Hepatocyte (in vitro differentiated cells): ENCODE data around the gene FYN. TPM values are rescaled to one million over a fixed set of nuclear protein-coding genes. Genes with fewer than 3 reads are reported as not detected.

Experiments used
- DNase-seq: peaks from one replicate; pipeline ENCODE4 v3.0.0-alpha.2; 2016; ENCODE audit warnings: low spot score
- H2AFZ ChIP-seq: fragments of 200-600 bp; sonication (generic); 2 replicates; pipeline ENCODE4 v1.6.0; 2016; ENCODE audit warnings: antibody characterized with exemption, mild to moderate bottlenecking
- H3K27ac ChIP-seq: fragments of 200-600 bp; sonication (generic); 2 replicates; pipeline ENCODE4 v1.5.1; 2016; ENCODE audit warnings: mild to moderate bottlenecking
- H3K27me3 ChIP-seq: fragments of 200-600 bp; sonication (generic); 2 replicates; pipeline ENCODE4 v1.6.1; 2016
- H3K36me3 ChIP-seq: fragments of 200-600 bp; sonication (generic); replicated peaks from 2 replicates; pipeline ENCODE4 v1.5.1; 2016; ENCODE audit warnings: low read depth; ENCODE audit not compliant: insufficient read depth
- H3K4me1 ChIP-seq: fragments of 200-600 bp; sonication (generic); 2 replicates; pipeline ENCODE4 v1.5.1; 2016; ENCODE audit warnings: mild to moderate bottlenecking, moderate library complexity; ENCODE audit not compliant: insufficient read depth
- H3K4me2 ChIP-seq: fragments of 200-600 bp; sonication (generic); 2 replicates; pipeline ENCODE4 v1.6.0; 2016
- H3K4me3 ChIP-seq: fragments of 200-600 bp; sonication (generic); 2 replicates; pipeline ENCODE4 v1.5.1; 2016; ENCODE audit warnings: mild to moderate bottlenecking
- H3K79me2 ChIP-seq: fragments of 200-600 bp; sonication (generic); 2 replicates; pipeline ENCODE4 v1.6.0; 2017; ENCODE audit warnings: mild to moderate bottlenecking
- H3K9me2 ChIP-seq: fragments of 200-600 bp; sonication (generic); replicated peaks from 2 replicates; pipeline ENCODE4 v1.6.0; 2017; ENCODE audit warnings: mild to moderate bottlenecking; ENCODE audit not compliant: insufficient read depth
- H3K9me3 ChIP-seq: fragments of 200-600 bp; sonication (generic); 2 replicates; pipeline ENCODE4 v1.5.1; 2016; ENCODE audit warnings: low read depth, mild to moderate bottlenecking
- H4K20me1 ChIP-seq: fragments of 200-600 bp; sonication (generic); 2 replicates; pipeline ENCODE4 v1.6.0; 2016; ENCODE audit warnings: mild to moderate bottlenecking; ENCODE audit not compliant: insufficient read depth, poor library complexity, severe bottlenecking
- EZH2 ChIP-seq: fragments of 200-600 bp; sonication (generic); IDR thresholded peaks from 2 replicates; pipeline ENCODE4 v1.6.1; 2016; ENCODE audit warnings: antibody characterized with exemption, mild to moderate bottlenecking, borderline replicate concordance
- EZH2phosphoT487 ChIP-seq: fragments of 200-600 bp; sonication (generic); IDR thresholded peaks from one replicate; pipeline ENCODE4 v1.6.1; 2018; ENCODE audit warnings: antibody characterized with exemption, mild to moderate bottlenecking, low read depth, moderate library complexity; ENCODE audit not compliant: unreplicated experiment, severe bottlenecking
- WGBS: methylation state at CpG from one replicate; pipeline ENCODE4 v1.1.6; 2016; ENCODE audit warnings: low lambda C conversion rate; ENCODE audit errors: missing lambda C conversion rate; 5-methylcytosine and 5-hydroxymethylcytosine counted together
- polyA plus RNA-seq: library from polyadenylated mRNA; unstranded; fragments of >200 nt; fragmentation: Nextera tagmentation; extraction: Ambion mirVana; gene quantifications from 2 replicates; pipeline ENCODE4 v1.2.1, GENCODE V29; 2016
- total RNA-seq: library from RNA; depleted of rRNA; stranded (reverse); fragments of >200 nt; gene quantifications from 2 replicates; pipeline ENCODE4 v1.2.3, GENCODE V29; 2014
- TF ChIP-seq, protein P1 (sequence below): fragments of 200-600 bp; sonication (generic); IDR thresholded peaks from 2 replicates; pipeline ENCODE4 v1.5.1; 2016; ENCODE audit warnings: antibody characterized with exemption, mild to moderate bottlenecking; ENCODE audit not compliant: poor library complexity

The FYN gene
- total and polyA plus RNA-seq, 2 experiments from 2014 or later: 40.0 to 70.1 TPM

DNA sequence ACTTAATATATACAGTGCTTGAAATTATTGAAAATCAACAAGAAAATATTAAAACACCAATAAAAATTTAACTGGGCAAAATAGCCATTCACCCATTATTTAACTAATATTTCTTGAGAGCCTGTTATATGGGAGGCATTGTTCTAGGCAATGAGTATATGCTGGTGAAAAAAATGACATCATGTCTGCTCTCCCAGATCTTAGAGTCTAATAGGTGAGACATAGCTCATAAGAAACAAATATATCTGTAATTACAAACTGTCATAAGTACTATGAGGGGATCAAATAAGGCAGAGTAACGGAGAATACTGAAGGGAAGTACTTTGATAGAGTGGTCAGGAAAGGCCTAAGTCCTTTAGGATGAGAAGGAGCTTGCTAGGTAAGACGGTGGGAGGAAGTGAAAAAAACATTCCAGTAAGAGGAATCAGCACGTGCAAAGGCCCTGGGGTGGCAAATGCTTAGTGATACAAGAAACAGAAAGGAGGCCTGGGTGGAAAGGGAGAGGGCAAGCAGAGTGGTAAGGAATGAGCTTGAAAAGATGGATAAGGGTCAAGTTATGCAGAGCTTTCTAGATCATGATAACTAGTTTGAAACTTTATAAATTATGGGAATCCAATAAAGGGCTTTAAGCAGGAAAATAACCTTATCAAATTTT, 12.2 kb upstream of the FYN start:
- H3K4me2 ChIP-seq: no peak overlapping the region
- no peaks in the 10 kb centered on the region for H3K36me3 ChIP-seq
- H3K4me1 ChIP-seq: peaks cover 9% of the 10 kb centered on the region
- no peaks in the 10 kb centered on the region for H3K79me2 ChIP-seq
- H2AFZ ChIP-seq: no peak overlapping the region
- no peak overlapping the region for H3K27ac ChIP-seq
- no peak for DNase-seq
- no peaks in the 10 kb centered on the region for H3K9me3 ChIP-seq
- H3K4me3 ChIP-seq: no peak overlapping the region
- TF ChIP-seq EZH2phosphoT487 (no peak), EZH2 (no peak)
- TF ChIP-seq, protein P1, sequence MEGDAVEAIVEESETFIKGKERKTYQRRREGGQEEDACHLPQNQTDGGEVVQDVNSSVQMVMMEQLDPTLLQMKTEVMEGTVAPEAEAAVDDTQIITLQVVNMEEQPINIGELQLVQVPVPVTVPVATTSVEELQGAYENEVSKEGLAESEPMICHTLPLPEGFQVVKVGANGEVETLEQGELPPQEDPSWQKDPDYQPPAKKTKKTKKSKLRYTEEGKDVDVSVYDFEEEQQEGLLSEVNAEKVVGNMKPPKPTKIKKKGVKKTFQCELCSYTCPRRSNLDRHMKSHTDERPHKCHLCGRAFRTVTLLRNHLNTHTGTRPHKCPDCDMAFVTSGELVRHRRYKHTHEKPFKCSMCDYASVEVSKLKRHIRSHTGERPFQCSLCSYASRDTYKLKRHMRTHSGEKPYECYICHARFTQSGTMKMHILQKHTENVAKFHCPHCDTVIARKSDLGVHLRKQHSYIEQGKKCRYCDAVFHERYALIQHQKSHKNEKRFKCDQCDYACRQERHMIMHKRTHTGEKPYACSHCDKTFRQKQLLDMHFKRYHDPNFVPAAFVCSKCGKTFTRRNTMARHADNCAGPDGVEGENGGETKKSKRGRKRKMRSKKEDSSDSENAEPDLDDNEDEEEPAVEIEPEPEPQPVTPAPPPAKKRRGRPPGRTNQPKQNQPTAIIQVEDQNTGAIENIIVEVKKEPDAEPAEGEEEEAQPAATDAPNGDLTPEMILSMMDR: no peak
- H3K27me3 ChIP-seq: peaks cover 21% of the 10 kb centered on the region
- no peaks in the 10 kb centered on the region for H4K20me1 ChIP-seq
- 96% methylated on average over 3 of the region's 3 CpGs for WGBS
- H3K9me2 ChIP-seq: no peaks in the 10 kb centered on the region

DNA sequence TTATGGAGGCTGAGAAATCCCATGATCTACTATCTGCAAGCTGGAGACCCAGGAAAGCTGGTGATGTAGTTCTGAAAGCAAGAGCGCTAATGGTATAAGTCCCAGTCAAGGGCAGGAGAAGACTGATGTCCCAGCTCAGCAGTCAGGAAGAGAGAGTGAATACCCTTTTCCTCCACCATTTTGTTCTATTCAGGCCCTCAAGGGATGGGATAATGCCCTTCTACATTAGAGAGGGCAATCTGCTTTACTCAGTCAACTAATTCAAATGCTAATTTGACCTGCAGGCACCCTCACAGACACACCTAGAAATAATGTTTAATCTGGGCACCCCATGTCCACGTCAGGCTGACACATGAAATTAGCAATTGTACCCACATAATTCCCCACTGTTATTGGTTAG, 10.8 kb upstream of the FYN start:
- H3K79me2 ChIP-seq: no peaks in the 10 kb centered on the region
- H3K27ac ChIP-seq: no peak overlapping the region
- WGBS: 91% methylated on average over 2 of the region's 2 CpGs
- TF ChIP-seq, protein P1: no peak
- TF ChIP-seq EZH2phosphoT487: no peak
- TF ChIP-seq EZH2: no peak
- H3K36me3 ChIP-seq: no peaks in the 10 kb centered on the region
- no peak overlapping the region for H3K4me2 ChIP-seq
- no peaks in the 10 kb centered on the region for H4K20me1 ChIP-seq
- H3K4me3 ChIP-seq: no peak overlapping the region
- no peak for DNase-seq
- no peak overlapping the region for H2AFZ ChIP-seq
- H3K4me1 ChIP-seq: peaks cover 4% of the 10 kb centered on the region
- no peaks in the 10 kb centered on the region for H3K9me2 ChIP-seq
- no peaks in the 10 kb centered on the region for H3K9me3 ChIP-seq
- peaks cover 7% of the 10 kb centered on the region for H3K27me3 ChIP-seq

DNA sequence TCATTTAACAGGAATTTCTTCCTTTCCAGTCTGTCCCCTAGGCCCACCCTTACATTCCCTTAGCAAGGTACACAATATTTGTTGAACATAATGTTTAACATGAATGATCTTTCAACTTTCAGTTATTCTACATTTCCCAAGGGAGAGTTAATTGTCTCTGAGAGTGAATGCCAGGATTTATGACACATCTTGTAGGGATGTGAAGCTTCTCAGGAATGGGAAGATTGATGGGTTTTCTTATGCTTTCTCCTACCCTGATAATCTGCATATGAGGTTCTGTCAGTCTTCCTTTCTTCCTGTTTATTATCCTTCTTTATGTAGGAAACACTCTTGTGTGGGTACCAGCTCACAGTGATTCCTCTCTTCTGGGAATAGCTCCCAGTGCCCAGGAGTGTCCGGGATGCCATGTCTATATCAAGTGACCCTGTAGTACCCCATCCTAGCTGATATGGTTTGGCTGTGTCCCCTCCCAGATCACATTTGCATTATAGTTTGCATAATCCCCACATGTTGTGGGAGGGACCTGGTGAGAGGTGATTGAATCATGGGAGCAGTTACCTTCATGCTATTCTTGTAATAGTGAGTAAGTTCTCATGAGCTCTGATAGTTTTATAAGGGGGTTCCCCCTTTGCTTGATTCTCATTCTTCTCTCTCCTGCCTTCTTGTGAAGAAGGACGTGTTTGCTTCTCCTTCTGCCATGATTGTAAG, 7.1 kb upstream of the FYN start:
- Histone ChIP-seq H3K4me3 (no peak overlapping the region), H3K27ac (no peak overlapping the region), H3K27me3 (peaks cover 7% of the 10 kb centered on the region), H2AFZ (no peak overlapping the region), H3K4me1 (no peaks in the 10 kb centered on the region), H4K20me1 (no peaks in the 10 kb centered on the region), H3K9me2 (no peaks in the 10 kb centered on the region), H3K79me2 (no peaks in the 10 kb centered on the region), H3K36me3 (no peaks in the 10 kb centered on the region), H3K4me2 (no peak overlapping the region), H3K9me3 (no peaks in the 10 kb centered on the region)
- TF ChIP-seq EZH2phosphoT487 (no peak), EZH2 (no peak)
- TF ChIP-seq, protein P1: no peak
- no peak for DNase-seq
- WGBS: 94% methylated on average over 2 of the region's 2 CpGs
